Activated CD4-positive, CD25-positive, alpha-beta regulatory T cell treated with anti-CD3 and anti-CD28 coated beads, Interleukin-2, amount 50 U/mL, for 16 hours (primary cell): Measurements from ENCODE around the gene MFN2.
"Not testable (repeated sequence)": the region's sequence is repeated elsewhere in the genome, so short reads cannot be mapped to it uniquely, and the experiment has no call there.

Source experiments
- DNase-seq: peaks from one replicate; pipeline ENCODE4 v3.0.0-alpha.2; 2020; ENCODE audit warnings: low read depth, low spot score

MFN2 gene

DNA sequence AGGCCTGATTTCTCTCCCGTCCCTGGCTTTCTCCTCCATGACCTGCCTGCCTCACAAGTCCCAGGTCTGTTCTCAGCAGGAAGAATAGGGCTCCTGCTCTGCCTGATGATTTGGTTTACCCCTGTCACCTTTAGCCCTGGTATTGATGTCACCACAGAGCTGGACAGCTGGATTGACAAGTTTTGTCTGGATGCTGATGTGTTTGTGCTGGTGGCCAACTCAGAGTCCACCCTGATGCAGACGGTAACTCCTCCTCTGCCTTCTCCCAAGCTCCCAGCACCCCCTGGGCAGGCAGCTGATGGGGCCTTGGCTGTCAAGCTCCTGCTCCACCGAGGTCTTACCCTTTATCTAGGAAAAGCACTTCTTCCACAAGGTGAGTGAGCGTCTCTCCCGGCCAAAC is 18.4 kb downstream of the MFN2 start:
- DNase-seq = no peak

DNA sequence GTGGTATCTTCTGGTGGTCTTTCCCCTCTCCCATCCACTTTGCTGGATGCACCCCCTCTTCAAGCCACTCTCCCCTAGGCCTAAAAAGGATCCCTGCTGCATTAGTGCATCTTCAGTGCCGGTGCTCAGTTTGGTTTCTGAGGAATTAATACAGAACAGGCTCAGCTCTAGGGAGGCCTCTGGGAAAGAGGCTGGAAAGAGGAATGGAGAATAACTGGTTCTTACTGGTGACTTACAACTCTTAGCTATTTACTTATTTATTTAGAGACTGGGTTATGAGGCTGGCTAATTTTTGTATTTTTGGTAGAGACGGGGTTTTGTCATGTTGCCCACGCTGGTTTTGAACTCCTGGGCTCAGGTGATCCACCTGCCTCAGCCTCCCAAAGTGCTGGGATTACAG is 19.0 kb downstream of the MFN2 start:
- no peak for DNase-seq

DNA sequence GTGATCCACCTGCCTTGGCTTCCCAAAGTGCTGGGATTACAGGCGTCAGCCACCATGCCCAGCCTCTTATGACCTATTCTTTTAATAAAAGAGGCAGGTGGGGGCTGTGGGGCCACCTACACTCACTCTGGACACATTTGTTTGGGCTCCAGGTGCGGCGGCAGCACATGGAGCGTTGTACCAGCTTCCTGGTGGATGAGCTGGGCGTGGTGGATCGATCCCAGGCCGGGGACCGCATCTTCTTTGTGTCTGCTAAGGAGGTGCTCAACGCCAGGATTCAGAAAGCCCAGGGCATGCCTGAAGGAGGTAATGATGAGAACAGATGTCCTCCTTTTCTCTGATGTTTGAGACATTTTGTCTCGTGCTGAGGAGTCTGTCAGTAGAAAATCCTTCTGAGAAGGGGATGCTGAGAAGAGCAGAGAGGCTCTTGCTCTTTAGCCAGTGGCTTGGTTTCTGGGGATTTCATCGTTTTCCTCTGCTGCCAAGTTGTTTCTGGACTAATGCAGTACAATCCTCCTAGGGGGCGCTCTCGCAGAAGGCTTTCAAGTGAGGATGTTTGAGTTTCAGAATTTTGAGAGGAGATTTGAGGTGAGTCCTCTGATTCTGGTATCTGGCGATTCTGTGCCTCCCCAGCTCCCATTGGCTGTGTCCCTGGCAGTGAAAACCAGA is 21.1 kb downstream of the MFN2 start:
- DNase-seq = no peak

DNA sequence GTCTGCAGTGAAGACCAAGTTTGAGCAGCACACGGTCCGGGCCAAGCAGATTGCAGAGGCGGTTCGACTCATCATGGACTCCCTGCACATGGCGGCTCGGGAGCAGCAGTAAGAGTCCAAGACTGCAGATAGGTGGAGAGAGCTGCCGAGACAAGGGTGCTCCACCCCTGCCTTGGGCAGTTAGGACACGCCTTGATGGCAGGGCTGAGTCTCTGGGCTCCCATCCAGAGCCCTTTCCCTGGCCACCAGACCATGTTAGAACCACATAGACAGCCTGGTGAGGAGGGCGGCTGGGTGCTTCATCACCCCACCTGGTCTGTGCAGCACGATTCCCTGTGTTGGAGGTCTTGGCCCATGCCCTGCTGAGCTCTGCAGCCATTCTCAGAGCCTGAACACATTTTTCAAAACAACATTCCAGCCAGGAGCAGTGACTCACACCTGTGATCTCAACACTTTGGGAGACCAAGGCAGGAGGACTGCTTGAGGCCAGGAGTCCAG is 21.8 kb downstream of the MFN2 start:
- no peak for DNase-seq

DNA sequence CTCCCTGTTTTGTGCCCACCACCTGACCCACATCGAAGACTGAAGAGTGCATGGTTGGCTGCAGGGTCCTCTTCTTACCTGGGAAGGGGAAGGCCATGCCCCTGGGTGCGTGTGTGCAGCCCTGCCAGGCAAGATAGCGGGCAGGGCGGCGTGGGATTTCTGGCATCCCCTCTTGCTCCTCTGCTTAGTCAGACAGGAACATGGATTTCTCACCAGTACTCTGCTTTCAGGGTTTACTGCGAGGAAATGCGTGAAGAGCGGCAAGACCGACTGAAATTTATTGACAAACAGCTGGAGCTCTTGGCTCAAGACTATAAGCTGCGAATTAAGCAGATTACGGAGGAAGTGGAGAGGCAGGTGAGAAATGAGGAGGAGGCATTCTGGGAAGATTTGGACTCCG is 23.5 kb downstream of the MFN2 start:
- no peak for DNase-seq

DNA sequence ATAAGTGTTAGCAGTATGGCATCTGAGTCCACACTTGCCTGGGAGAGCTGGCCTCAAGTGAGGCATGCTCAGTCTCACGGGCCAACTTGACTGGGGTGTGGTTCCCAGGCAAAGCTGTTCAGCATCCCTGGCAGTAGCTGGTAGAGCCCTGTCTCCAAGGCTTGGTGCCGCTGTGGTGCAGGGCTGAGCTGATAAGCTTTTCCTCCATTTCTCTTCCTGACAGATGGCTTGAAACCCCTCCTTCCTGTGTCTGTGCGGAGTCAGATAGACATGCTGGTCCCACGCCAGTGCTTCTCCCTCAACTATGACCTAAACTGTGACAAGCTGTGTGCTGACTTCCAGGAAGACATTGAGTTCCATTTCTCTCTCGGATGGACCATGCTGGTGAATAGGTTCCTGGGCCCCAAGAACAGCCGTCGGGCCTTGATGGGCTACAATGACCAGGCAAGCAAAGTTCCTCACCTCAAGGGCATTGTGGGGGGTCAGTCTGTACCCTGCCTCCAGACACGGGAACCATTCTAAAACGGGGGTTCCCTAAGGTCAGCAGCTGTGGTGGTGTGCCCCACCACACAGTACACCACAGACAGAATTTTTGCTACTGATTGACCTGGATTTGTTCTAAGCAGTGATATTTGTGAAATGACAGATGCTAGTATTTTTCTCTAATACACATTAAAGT is 25.4 kb downstream of the MFN2 start:
- no peak for DNase-seq

DNA sequence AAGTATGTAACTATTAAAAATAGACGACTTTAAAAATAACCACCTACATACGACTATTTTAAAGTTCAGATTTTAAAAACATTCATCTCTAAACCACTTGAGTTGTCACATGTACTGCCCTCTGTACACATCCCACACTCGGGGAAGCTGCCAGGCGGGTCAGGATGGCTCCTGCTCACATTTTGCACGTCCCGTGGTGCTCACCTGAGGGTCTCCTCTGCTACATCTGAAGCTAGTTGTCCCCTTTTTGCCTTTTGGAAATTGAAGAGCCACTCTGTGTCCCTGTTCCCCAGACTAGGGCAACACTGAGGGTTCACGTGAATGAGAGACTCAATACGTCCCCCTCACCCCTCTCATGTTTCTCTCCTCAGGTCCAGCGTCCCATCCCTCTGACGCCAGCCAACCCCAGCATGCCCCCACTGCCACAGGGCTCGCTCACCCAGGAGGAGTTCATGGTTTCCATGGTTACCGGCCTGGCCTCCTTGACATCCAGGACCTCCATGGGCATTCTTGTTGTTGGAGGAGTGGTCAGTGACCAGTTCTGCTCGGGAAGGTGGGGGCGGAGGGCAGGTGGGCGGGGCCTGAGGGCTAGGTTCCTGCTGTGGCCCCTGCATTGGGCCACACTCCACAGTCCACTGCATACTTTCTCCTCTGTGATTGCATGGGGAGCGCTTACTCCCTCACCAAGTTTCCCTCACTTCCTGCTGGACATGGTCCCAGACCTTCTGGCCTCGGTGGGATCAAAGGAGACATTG is 26.1 kb downstream of the MFN2 start:
- DNase-seq = no peak

DNA sequence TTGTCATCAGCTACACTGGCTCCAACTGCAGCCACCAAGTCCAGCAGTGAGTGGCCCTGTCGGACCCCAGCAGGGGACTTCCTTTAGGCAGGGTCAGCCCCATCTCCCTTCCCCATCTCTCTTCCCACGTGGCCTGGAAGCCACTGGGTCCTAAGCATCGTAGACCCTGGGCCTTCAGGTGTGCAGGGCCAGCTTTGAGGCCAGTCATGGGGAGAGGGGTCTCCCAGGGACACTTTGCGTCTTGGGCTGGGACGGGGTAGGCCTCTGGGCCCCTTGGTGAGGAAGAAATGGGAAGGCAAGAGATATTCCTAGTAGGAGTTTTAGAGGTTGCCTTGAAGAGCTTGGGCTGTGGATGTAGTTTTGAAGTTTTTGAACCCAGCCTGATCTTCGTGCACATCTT is 27.0 kb downstream of the MFN2 start:
- DNase-seq = no peak

DNA sequence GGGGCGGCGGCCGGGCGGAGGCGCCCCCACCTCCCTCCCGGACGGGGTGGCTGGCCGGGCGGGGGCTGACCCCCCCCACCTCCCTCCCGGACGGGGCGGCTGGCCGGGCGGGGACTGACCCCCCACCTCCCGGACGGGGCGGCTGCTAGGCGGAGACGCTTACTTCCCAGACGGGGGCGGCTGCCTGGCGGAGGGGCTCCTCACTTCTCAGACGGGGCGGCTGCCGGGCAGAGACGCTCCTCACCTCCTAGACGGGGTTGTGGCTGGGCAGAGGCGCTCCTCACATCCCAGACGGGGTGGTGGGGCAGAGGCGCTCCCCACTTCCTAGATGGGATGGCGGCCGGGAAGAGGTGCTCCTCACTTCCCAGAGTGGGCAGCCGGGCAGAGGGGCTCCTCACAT is 28.1 kb downstream of the MFN2 start:
- DNase-seq = not testable (repeated sequence)

DNA sequence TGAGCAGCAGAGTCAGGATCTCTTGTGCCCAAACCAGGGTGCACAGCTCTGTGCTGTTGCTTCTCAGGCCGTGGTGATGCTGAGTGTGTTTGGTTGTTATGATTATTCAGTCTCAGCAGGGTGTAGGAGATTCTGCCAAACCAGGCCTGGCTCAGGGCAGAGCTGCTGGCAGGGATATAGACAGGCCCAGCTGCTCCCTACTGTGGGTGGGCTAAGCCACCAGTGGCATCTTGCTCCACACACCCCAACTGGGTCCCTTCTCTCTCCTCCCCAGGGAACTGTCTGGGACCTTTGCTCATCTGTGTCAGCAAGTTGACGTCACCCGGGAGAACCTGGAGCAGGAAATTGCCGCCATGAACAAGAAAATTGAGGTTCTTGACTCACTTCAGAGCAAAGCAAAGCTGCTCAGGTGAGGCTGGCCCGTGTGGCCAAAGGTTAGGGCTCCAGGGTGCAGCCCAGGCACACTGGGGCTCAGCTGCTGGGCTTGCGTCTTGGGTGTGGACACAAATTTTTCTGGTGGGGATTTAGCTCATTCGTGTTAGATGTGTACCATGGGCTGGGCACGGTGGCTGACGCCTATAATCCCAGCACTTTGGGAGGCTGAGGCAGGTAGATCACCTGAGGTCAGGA is 29.2 kb downstream of the MFN2 start:
- no peak for DNase-seq

DNA sequence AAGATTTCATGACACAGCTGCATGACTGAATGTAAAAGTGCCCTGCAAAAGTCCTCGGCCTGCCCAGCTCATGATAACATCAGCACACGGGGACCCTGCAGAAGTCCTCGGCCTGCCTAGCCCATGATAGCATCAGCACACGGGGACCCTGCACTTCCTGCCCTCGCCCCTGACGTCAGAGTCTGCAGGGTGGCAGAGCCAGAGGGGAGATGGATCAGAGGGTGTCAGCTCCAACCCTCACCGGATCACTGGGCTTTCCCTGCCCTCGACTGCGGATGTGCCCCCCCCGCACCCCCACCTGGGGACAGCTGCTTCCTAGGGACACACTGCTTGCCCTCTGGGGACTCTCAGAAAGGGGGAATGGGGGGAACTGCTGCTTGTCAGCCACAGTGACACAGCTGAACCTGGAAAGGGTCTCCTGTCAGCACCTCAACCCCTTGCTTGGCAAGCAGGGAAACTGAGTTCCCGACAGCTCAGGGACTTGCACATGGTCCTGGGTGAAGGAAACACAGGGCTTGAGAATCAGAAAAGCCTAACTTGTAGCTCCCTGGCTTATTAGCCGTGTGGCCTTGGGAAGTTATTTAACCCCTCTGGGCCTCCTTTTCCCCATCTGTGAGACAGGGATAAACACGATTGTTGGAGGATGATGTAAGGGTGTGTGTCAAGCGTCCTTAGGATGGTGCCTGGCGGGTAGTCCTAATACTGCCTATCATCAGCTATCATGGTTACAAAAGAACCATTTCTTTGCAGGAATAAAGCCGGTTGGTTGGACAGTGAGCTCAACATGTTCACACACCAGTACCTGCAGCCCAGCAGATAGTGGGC is 30.7 kb downstream of the MFN2 start:
- DNase-seq = no peak

DNA sequence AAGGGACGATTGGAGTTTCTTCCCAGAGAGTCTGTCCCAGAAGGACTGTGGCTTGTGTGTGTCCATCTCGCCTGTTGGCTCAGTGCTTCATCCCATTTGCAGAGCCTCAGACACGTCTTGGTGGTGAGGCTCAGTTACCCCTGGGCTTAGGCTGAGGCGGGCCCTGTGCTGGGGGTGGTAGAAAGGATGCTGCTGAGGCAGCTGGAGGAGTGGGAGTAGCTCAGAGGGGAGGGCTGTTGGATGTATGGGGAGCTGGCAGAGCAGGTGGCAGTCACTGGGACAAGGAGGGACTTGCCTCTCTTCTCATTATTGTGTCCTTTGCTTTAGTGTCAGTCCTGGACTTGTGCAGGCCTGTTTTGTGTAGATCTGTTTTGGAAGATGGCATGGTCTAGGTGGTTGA is 31.8 kb downstream of the MFN2 start:
- no peak for DNase-seq

DNA sequence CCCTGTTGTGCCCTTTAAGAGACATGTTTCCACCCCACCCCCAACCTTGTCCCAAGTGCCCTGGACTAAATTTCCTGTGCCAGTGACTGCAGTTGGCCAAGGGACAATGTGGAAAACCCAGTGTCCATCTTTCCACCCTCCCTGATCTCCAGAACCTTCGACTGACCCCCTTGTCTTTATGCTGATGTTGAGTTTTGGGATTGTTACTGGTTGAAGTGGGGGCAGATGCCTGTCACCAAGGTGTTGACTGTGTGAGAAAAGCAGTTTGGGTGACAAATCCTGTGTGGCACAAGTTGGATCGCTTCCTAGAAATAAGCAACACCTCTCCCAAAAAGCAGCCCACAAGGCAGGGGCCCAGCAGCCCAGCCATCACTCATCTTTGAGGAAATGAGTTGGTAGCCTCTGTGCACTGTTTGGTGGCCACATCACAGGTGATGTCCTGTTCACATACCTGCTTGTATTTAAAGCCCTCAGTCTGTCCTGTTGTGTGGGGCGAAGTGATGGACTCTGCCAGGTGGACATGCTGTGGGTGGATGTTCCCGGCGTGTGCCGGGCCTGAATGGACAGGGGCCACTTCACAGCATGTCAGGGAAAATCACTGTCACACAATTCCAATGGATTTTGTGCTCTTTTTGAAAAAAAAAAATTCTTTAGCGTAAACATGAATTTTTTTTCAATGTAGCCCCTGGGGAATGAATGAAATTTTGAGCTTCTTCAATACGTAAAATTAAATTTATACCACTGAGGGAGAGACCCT is 32.5 kb downstream of the MFN2 start:
- no peak for DNase-seq

DNA sequence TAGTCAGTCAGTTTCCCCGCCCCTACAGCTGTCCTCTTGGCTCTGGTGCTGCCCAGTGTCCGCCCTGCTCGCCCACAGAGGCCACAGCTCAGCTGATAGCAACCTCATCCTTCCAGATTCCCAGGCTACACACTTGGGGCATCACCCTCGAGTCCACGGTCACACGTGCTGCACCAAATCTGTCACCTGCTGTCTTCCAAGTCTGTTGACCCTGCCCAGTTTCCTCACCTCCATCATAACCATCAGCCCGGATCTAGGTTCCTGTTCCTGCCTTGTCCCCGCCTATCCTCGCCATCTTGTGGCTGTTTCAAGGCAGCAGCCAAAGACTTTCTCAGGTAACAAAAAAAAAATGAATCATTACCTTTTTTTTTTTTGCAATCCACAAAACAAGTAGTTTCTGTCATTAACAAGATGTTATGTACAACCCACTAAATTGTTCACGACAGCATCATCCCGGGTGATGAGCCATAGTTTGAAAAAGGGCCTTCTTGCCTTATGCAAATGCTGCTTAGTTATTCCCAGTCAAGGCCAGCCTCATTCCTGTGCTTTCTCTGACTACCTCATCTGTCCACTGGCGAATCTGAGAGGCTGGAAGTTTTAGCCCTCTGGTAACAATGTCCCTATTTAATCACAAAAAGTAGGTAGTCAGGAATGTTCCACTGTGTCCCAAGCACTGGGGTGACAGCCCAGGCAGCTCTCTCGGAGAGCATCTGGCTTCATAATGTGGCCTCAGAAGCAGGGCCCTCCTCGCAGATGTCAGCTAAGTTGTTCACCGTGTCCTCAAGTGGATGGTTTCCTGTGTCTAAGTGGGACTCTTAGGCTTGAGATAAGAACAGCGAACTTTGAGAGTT is 34.1 kb downstream of the MFN2 start:
- DNase-seq = no peak

DNA sequence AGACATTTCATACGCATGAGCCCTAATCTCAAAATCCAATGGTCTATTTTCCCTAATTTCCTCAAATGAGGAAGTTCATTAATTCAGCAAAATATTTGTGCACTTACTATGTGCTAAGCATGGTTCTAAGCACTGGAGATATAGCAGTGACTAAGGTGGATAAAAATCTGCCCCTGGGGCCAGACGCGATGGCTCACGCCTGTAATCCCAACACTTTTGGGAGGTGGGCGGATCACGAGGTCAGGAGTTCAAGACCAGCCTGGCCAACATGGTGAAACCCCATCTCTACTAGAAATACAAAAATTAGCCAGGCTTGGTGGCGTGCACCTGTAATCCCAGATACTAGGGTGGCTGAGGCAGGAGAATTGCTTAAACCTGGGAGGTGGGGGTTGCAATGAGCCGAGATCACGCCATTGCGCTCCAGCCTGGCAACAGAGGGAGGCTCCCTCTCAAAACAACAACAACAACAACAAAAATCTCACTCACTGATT is 34.8 kb downstream of the MFN2 start:
- DNase-seq = no peak

DNA sequence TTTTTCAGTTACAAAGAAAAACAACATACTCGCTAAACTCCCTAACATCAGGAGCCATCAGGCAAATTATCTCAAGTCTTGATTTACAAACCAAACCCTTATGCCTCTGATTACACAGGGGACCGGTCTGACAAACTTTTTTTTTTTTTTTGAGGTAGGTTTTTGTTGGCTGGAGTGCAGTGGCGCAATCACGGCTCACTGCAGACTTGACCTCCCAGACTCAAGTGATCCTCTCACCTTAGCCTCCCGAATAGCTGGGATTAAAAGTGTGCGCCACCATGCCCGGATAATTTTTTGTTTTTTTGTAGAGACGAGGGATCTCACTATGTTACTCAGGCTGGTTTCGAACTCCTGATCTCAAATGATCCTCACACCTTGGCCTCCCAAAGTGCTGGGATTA is 35.3 kb downstream of the MFN2 start:
- DNase-seq = no peak

DNA sequence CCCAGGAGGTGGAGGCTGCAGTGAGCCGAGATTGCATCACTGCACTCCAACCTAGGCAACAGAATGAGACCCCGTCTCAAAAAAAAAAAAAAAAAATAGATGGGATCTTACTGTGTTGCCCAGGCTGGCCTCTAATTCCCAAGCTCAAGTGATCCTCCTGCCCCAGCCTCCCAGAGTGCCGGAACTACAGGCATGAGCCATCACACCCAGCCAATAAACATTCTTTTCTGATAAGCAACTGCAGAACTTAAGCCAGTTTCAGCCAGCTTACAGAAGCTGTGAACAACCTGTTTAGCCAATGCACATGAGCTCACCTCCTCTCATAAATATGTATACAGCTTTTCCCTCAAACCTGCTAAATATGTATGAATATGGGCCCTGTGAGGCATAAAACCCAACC is 35.9 kb downstream of the MFN2 start:
- no peak for DNase-seq

DNA sequence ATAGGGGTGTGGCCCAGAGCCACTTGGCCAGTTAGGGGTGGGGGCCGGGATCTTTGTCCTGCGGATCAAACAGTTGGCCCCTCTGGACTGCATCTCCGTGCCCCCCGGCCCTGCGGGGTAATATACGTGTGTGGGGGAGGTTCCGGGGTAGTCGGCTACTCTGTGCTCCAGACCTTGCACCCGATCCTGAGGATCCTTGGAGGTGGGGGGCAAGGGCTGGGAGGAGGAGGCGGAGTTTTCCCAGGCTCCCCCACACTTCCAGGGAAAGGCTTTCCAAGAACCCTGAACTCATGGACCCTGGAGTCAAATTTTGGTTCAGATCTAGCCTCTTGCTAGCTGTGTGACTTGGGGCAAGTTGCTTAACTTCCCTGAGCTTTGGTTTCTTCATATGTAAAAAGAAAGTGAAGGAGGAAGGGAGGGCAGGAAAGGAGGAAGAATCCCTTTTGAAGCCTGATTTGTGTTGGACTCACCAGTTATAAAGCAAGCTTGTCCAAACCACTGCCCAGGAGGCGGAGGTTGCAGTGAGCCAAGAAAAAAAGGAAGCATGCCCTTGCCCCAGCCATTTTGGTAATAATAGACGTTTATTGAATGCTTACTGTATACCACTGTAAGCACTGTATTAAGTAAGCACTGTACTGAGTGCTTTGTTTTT is 39.7 kb downstream of the MFN2 start:
- DNase-seq = no peak

DNA sequence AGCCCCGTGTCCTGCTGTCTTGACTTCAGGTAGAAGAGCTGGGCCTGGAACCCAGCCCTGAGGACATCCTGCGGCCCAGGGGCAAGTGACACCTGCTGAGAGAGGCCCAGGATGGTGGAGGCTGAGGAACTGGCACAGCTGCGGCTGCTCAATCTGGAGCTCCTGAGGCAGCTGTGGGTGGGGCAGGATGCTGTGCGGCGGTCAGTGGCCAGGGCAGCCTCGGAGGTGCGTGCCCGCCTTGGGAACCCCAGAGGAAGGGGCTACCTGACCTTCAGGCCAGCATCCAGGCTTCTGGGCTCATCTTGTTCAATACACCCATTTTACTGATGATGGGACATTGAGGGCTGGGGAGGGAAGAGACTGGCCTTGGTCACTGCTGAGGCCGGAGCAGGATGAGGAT is 41.4 kb downstream of the MFN2 start:
- no peak for DNase-seq
